Stimulated activated CD8-positive, alpha-beta memory T cell treated with anti-CD3 and anti-CD28 coated beads, Interleukin-15, amount 100 ng/mL, for 48 hours (primary cell): Measurements from ENCODE around the gene FSHB.
A peak's percentile ranks its signal among the peaks of the same experiment; 100 is the strongest.
"Not testable (repeated sequence)": the region's sequence is repeated elsewhere in the genome, so short reads cannot be mapped to it uniquely, and the experiment has no call there.

Source experiments
- DNase-seq, 2 donors: peaks; one replicate each; pipeline ENCODE4 v3.0.0-alpha.2; 2020; ENCODE audit warnings: low read depth in 2 of 2

Gene FSHB

GRCh38 chr11:30230714-30231113 is at the start of gene FSHB:
Gene FSHB, plus strand, starts transcription at chr11:30231014. Its CDS starts 889 bp downstream, at chr11:30231903.
- no peak for DNase-seq

GRCh38 chr11:30186748-30187147 is 44.1 kb upstream of the FSHB start:
- no peak for DNase-seq

GRCh38 chr11:30192620-30193019 is 38.2 kb upstream of the FSHB start:
- no peak for DNase-seq

GRCh38 chr11:30196400-30197206 is 34.2 kb upstream of the FSHB start:
- DNase-seq: peak; percentile 3 to 10

GRCh38 chr11:30197869-30198268 is 32.9 kb upstream of the FSHB start:
- DNase-seq: no peak

GRCh38 chr11:30202989-30203388 is 27.8 kb upstream of the FSHB start:
- not testable (repeated sequence) for DNase-seq

- no peak for DNase-seq
Observed at GRCh38 chr11:30203850-30204249, 27.0 kb upstream of the FSHB start.

- DNase-seq: no peak
Observed at GRCh38 chr11:30206249-30206996, 24.4 kb upstream of the FSHB start.

GRCh38 chr11:30210357-30210756 is 20.5 kb upstream of the FSHB start:
- no peak for DNase-seq

GRCh38 chr11:30216534-30216933 is 14.3 kb upstream of the FSHB start:
- DNase-seq: no peak

- no peak for DNase-seq
Observed at GRCh38 chr11:30218278-30218677, 12.5 kb upstream of the FSHB start.

- no peak for DNase-seq
Observed at GRCh38 chr11:30225642-30226041, 5.2 kb upstream of the FSHB start.

- DNase-seq: no peak
Observed at GRCh38 chr11:30228323-30228884, 2.4 kb upstream of the FSHB start.

- DNase-seq: no peak
Observed at GRCh38 chr11:30239025-30239424, 8.2 kb downstream of the FSHB start.

GRCh38 chr11:30244265-30244664 is 13.5 kb downstream of the FSHB start:
- no peak for DNase-seq

- no peak for DNase-seq
Observed at GRCh38 chr11:30245621-30246020, 14.8 kb downstream of the FSHB start.

- DNase-seq: no peak
Observed at GRCh38 chr11:30254307-30255298, 23.8 kb downstream of the FSHB start.

- DNase-seq: no peak
Observed at GRCh38 chr11:30255637-30256036, 24.8 kb downstream of the FSHB start.

- no peak for DNase-seq
Observed at GRCh38 chr11:30257058-30257457, 26.2 kb downstream of the FSHB start.

GRCh38 chr11:30258679-30259078 is 27.9 kb downstream of the FSHB start:
- no peak for DNase-seq

- no peak for DNase-seq
Observed at GRCh38 chr11:30260813-30261212, 30.0 kb downstream of the FSHB start.

GRCh38 chr11:30261821-30262220 is 31.0 kb downstream of the FSHB start:
- DNase-seq: no peak
